Epidermal melanocyte (primary cell): Measurements from ENCODE around the gene PIP4K2B.
A peak's percentile ranks its signal among the peaks of the same experiment; 100 is the strongest.

Experiments used
- DNase-seq: peaks from one replicate; pipeline ENCODE4 v3.0.0; 2011; ENCODE audit warnings: low spot score; ENCODE audit not compliant: insufficient read length

PIP4K2B gene

GRCh38 chr17:38746004-38746848 is 53.1 kb downstream of the PIP4K2B start:
- DNase-seq = no peak

DNA sequence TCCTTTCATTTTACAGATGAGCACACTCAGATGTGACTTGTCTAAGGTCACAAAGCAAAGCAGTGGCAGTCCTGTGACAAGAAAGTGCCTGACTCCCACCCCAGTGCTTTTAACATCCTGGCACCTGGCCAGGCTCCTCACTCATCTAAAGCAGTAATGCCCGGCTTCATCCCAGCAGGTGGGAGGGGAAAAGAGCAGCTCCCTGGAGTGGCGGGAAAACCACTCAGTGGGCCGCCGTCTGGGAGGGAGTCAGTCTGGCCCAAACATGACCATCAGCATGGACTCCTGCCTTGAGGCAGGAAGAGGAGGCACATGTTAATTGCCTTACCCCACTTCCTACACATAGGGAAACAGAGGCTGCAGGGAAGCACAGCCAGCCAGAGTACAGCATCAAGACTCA is 53.8 kb downstream of the PIP4K2B start:
- DNase-seq = no peak

DNA sequence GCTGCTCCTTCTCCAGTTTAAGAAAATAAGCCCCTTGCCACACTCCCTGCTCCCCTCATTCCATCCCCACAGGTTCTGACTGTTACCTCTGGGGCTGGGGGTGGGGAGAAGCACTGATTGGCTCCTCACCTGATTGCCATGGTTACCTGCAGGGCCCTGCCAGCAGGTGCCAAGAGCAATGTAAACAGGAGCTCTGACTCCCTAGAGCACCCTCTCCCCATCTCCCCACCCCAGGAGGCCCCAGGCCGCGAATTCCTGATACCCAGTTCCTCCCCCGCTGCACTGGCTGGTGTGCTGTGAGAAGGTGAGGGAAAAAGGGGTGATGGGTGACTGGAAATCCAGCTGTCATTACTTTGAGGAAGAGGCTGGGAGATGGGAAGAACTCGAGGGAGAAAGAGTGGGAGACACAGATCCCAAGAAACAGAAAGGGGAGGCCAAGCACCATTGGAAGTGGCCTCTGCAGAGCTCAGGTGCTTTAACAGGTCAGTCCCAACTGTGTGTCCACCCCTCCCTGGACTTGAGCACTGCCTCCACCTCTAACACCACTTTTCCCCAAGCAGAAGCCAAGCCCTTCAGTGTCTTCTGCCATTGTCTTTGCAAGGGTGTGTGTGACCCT is 55.7 kb downstream of the PIP4K2B start:
- no peak for DNase-seq

GRCh38 chr17:38742411-38743308 is 56.7 kb downstream of the PIP4K2B start:
- DNase-seq = no peak

DNA sequence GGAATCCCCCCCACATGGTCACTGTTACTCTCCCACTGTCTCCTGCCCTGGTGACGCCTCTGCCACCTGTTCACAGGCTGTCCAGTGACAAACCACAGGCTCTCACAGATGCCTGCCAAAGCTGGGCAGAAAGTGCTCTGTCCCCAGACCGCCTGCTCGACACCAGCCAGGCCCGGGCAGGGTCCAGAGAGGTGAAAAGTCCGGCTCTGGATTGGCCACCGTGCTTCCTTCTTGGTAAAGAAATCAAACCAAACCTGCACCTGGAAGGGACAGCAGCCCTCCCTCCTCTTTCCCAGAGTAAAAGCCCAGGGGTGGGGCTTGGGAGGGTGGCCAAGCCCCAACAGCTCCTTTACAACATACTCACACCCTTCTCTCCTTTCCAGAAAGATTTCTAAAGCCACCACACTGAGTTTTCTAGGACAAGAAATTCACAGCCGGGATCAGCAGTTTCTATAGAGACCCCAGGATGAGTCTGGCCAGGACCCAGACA is 57.4 kb downstream of the PIP4K2B start:
- DNase-seq = no peak

GRCh38 chr17:38741461-38741860 is 57.9 kb downstream of the PIP4K2B start:
- DNase-seq = no peak

GRCh38 chr17:38740806-38741205 is 58.5 kb downstream of the PIP4K2B start:
- DNase-seq = no peak

DNA sequence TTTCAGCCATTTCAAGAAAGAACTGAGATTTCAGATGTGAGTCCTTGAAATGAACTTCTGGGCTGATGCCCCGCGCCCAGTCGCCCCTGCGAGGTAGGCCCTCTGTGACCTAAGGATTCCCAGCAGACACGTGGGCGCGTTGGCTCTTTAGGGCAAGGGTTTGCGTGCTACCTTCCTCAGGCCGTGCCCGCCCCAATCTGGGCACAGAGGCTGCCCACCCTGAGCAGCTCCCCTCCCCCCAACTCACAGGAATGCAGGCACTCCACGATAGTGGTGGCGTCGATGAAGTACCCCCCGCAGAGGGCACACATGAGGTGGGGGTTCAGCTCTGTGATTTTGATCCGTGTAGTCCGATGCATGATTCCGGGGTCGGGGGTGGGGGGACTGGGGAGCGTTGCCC is 59.3 kb downstream of the PIP4K2B start:
- DNase-seq = no peak

DNA sequence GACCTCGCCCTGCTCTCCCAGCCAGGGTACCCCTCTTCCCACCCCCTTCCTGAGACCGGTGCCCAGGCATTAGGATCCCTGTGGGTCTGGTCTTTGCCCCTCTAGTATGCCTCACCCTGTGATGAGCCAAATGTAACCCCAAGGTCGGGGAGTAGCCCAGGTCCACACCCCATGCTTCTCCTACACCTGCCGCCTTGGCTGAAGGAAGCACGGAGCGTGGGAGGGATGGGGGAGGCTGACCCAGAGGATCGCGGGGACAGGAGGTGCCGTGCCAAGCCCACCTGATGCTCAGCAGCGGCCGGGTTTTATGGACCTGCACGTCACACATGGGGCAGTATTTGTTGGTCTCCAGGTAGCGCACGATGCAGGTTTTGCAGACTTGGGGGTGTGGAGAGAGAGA is 60.1 kb downstream of the PIP4K2B start:
- DNase-seq = no peak

- DNase-seq = no peak
These were observed 60.7 kb downstream of the PIP4K2B start for GRCh38 chr17:38738686-38739085.

GRCh38 chr17:38738007-38738662 is 61.2 kb downstream of the PIP4K2B start:
- no peak for DNase-seq

DNA sequence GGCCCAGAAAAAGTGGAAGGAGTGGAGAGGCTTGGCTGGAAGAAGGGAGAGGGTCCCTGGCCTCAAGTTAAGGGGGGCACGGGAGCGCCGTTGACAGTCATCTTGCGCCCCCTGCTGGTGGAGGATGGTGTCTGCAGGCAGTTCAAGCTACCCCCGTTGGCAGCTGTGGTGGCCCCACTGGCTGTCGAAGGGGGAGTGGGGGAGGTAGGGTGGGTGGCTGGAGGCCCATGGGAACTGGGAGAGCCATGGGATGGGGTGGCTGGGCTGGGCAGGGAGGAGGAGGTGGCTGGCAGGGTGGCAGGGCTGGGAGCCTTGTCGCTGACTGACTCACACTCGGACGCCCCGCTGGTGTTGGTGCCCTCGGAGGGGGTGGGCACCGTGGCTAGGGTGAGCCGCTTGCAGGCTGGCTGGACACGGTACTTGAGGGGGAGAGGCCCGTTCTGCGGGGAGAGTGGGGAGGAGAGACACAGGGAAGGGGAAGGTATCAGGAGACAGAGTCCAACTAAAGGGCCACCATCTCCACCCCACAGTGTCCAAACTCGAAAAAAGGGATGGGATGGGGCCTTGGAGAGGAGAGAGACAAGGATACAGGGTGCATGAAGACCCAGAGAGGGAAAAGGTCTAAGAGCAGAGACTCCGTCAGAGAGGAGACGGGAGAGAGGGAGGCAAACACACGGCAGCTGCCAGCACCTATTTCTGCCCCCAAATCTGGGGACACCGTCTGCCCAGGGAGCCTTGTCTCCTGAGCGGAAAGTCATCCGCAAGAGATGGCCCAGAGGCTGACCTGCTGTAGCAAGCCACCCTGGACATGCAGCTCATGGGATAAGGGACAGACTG is 64.0 kb downstream of the PIP4K2B start:
- peak; percentile 72 for DNase-seq

- DNase-seq = no peak
These were observed 65.1 kb downstream of the PIP4K2B start for GRCh38 chr17:38733982-38734973.

DNA sequence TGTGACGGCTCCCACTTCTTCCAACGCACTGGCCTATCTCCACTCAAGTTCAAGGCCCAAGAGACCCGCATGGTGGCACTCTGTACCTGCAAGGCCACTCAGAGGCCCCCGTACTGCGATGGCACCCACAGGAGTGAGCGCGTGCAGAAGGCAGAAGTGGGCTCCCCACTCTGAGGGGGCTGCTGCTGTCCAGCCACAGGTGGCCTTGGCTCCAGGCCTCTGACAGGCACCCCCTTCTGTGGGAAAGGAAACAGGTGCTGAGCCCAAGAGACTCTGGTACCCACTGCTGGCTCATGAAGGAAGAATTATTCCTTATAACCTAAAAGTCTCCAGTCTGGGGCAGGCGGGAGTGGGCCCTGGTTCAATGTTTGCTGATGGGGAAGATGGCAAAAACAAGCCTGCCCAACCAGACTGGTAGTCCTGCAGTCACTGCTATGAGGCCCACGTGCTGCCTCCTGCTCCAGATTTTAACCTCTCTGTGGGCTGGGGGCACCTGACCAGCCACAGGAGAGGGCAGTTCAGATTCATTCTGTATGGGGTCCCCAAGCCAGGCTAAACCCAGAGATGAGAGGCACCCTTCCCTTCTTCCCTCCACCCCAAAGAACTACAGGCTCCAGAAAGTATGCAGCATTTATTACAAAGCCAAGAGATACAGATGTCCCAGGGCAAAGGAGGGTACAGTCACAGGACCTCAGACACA is 65.9 kb downstream of the PIP4K2B start:
- no peak for DNase-seq

GRCh38 chr17:38732376-38733281 is 66.7 kb downstream of the PIP4K2B start:
- DNase-seq = no peak

DNA sequence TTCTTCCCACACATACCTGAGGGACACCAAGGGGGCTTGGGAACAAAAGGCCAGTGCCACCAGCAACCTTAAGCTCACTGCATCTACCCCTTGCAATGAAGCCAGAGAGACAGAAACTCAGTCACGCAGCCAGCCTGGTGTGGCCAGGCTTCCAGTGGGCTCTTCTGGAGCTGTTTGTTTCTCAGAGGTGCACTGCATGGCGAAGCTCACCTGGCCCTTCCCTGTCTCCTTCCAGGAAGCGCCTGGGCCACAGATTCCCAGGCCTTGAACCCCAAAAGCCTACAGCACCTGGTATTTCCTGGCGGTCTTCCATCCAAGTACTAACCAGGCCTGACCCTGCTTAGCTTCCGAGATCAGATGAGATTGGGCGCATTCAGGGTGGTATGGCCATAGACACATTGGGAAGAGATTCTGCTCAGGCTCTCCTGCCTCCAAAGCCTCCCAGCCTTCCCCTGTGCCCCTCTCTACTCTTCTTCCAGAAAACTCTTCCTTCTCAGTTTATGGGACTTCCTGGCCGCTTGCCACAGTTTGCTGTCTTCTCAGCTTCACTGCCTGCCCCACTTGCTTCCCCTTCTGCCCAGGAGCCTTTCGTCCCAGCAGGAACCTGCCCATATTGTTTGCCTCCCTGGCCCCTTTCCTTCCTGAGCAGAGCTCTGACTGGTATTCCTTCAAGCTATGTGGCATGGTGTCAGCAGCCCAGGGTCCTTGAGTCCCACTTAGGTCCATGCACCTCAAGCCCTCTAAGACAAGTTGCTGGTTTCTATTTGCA is 67.6 kb downstream of the PIP4K2B start:
- DNase-seq = no peak
